NCI-H2196 treated with DMSO at 0.1 percent for 48 hours (cell line): ENCODE data around the gene PLXNB2.
A peak's percentile ranks its signal among the peaks of the same experiment; 100 is the strongest.

Experiments
- DNase-seq: peaks from one replicate; lab custom pipeline; 2025; ENCODE audit not compliant: unreplicated experiment; lab: John Stamatoyannopoulos, UW

Gene PLXNB2

GRCh38 chr22:50255099-50255498 is 52.3 kb downstream of the PLXNB2 start:
- no peak for DNase-seq

GRCh38 chr22:50253941-50254340 is 53.5 kb downstream of the PLXNB2 start:
- no peak for DNase-seq

- DNase-seq, result no peak
These were observed 54.2 kb downstream of the PLXNB2 start for GRCh38 chr22:50253046-50253915.

DNA sequence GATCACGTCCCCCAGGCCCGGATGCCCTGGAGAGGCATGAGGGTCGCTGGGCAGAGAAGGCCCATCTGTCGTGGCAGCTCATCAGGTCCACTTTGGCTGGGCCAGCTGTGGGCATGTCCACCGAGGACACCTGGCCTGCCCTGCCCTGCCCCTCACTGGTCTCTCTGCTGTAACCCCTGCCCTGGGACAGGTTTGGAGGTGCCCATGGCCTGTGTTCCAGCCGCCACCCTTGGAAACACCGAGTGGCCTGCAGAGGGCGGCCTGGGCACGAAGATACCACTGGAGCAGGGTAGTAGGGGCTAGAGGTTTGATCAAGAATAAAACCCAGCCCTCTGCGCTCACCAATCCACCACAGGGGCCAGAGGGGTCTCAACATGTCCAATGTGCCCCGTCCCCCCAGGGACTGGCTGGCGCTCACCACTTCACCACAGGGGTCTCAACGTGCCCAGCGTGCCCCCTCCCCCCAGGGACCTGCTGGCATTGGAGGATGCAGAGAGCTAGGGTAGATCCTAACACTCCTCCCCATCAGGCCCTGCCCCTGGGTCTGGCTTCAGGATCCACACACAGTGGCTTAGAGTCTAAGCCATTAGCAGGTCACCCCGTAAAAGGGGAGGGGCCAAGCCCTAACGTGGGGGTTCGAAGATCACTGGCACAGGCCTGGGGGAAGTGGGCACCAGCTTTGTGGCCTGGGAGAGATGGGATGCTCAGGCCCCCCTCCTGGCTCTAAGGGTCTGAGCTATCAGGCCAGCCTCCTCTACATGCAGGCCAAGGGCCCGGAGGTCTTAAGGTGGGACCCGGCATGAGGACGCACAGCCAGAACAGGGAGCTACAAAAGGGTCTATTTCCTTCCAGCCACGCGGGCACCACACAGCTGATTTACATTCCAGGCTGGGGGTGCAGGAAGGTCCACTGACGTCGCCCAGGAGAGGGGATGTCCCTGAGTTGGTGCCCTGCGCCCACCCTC is 55.1 kb downstream of the PLXNB2 start:
- no peak for DNase-seq

GRCh38 chr22:50251477-50252081 is 55.9 kb downstream of the PLXNB2 start:
- DNase-seq, result no peak

GRCh38 chr22:50250555-50251476 is 56.6 kb downstream of the PLXNB2 start, which contains the start of gene HDAC10:
Gene HDAC10, minus strand, starts transcription at chr22:50251265. Its CDS starts 233 bp downstream, at chr22:50251032.
- no peak for DNase-seq

DNA sequence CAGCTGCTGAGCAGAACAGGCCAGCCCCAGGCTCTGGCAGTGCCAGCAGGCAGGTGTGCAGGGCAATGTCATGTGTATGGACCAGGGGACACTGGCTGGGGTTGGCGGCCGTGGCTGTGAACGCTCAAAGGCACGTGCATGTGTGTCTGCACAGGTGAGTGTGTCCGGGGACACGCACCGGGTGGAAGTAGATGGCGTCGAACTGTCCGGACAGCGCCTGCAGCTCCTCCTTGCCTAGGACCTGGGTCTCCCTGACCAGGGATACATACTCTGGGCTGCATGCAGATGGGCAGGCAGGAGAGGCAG is 57.2 kb downstream of the PLXNB2 start:
- no peak for DNase-seq

- no peak for DNase-seq
These were observed 57.9 kb downstream of the PLXNB2 start for GRCh38 chr22:50249341-50250248.

GRCh38 chr22:50248196-50249081 is 59.0 kb downstream of the PLXNB2 start:
- DNase-seq, result no peak

DNA sequence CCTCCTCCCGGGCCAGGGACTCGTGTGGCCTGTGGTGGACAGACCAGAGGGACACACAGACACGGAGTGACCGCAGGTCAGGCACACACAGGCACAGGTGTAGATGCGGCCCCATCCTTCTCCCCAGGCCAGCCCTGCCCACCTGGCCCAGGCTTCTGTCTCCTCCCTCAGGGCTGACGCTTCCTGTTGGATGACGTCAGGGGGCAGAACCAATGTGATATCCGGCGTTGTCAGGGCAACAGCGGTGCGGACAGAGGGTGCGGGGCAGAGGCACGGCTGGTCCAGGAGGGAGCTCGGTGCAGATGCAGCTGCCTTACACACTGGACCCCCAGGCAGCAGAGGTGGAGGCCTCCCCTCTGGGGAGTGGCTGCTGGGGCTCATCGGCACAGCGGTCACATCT is 59.7 kb downstream of the PLXNB2 start:
- peak; percentile 61 for DNase-seq

DNA sequence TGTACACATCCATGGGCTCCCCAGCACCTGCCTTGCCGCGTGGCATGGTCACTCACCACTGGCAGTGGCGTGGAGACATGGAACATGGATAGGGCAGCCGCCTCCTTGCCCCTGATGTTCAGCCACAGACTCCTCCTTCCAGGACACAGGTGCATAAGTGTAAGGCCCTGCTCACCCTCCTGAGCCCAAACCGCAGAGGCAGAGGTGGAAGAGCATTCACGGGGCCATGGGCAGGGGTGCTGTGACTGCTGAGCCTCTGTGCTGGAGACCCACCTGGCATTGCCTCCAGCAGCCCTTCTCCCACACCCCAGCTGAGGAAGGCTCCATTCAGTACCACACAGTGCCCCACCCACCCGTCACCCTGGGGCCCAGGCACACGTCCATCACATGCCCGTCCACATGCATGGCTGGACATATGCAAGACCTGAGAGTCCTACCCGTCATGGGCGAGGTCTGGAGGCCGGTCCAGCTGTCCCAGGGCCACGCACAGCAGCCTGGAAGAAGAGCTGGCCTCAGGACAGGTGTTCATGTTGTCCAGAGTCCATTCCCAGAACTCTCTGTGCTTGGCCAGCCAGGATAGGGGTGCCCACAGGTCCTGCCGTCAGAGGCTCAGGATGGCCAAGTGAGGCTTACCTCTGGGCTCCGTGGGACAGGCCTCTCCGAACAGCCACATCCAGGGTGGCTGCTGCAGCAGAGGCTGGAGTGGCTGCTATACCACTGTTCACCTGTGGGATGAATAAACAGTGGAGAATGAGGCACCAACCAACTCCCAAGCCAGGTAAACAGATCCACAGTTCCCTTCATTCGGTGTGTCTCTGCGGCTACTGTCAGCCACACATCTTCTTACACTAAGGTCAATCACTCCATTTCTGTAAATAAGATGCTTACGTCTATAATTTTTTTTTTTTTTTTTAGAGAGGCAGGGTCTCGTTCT is 60.9 kb downstream of the PLXNB2 start:
- DNase-seq, result no peak

- no peak for DNase-seq
These were observed 62.0 kb downstream of the PLXNB2 start for GRCh38 chr22:50245214-50246072.

GRCh38 chr22:50244420-50245213 is 62.8 kb downstream of the PLXNB2 start, which contains the start of gene TUBGCP6:
Gene TUBGCP6, minus strand, starts transcription at chr22:50245023. Its CDS starts 564 bp downstream, at chr22:50244459.
- DNase-seq, result peak; percentile 28

GRCh38 chr22:50243685-50244419 is 63.6 kb downstream of the PLXNB2 start:
- no peak for DNase-seq
